Heart left ventricle (tissue), 16 donors: ENCODE data around the gene SPDYE16. TPM values are rescaled to one million over a fixed set of nuclear protein-coding genes. Genes with fewer than 3 reads are reported as not detected.
A peak's percentile ranks its signal among the peaks of the same experiment; 100 is the strongest.
"Not testable (repeated sequence)": the region's sequence is repeated elsewhere in the genome, so short reads cannot be mapped to it uniquely, and the experiment has no call there.

Source experiments
- ATAC-seq, 4 donors: fragments of 200-7000 bp; cut with Tn5 transposase; one replicate each; pipeline ENCODE4 v1.9.1; 2020 to 2022; ENCODE audit warnings: moderate library complexity in 4 of 4, mild to moderate bottlenecking in 3 of 4, moderate number of reproducible peaks in 1 of 4
- DNase-seq, 5 donors: peaks; one replicate each; pipeline ENCODE4 v3.0.0-alpha.2; 2020
- H3K27ac ChIP-seq, 12 donors: fragments of 200-600 bp; sonication (generic) in 4 of 12; one replicate each; pipeline versions ENCODE4 v1.5.0 to v1.8.0; 2016 to 2022; ENCODE audit warnings: mild to moderate bottlenecking in 2 of 12
- H3K27me3 ChIP-seq, 9 donors: fragments of 200-600 bp; sonication (generic) in 2 of 9; one replicate each; pipeline versions ENCODE4 v1.5.1 to v1.8.0; 2016 to 2022; ENCODE audit warnings: mild to moderate bottlenecking in 3 of 9
- H3K36me3 ChIP-seq, 9 donors: fragments of 200-600 bp; sonication (generic) in 2 of 9; one replicate each; pipeline versions ENCODE4 v1.5.0 to v1.8.0; 2018 to 2022; ENCODE audit warnings: mild to moderate bottlenecking in 2 of 9
- H3K4me1 ChIP-seq, 12 donors: fragments of 200-600 bp; sonication (generic) in 4 of 12; one replicate each; pipeline versions ENCODE4 v1.5.0 to v1.8.0; 2016 to 2022; ENCODE audit warnings: mild to moderate bottlenecking in 3 of 12
- H3K4me3 ChIP-seq, 12 donors: fragments of 200-600 bp; sonication (generic) in 4 of 12; one replicate each; pipeline versions ENCODE4 v1.5.0 to v1.8.0; 2017 to 2022; ENCODE audit warnings: mild to moderate bottlenecking in 9 of 12, moderate library complexity in 4 of 12
- H3K9me3 ChIP-seq, 12 donors: fragments of 200-600 bp; sonication (generic) in 4 of 12; one replicate each; pipeline versions ENCODE4 v1.5.0 to v1.8.0; 2016 to 2022; ENCODE audit warnings: mild to moderate bottlenecking in 1 of 12
- WGBS, 4 donors: extraction: QIAGEN DNeasy Blood & Tissue Kit in 2 of 4; methylation state at CpG; one replicate each; pipeline versions ENCODE4 v1.1.5 to v1.1.7; 2013 to 2018; 5-methylcytosine and 5-hydroxymethylcytosine counted together
- intact Hi-C, 10 donors: fragments of 100-400 bp; cut with DNase I; formaldehyde crosslinking; loops; one replicate each; pipeline versions ENCODE4 v1.11.1 to v1.14.2; 2022
- polyA plus RNA-seq, 2 donors: library from polyadenylated mRNA; stranded (reverse); fragments of 200-250 nt; gene quantifications; one replicate each; pipeline ENCODE4 v1.2.3, GENCODE V29; 2013
- total RNA-seq, 9 donors: library from RNA; depleted of rRNA in 2 of 9; stranded (reverse); fragments of >200 nt in 2 of 9; fragmentation: NEBNext Ultra II Directional in 3 of 9; extraction: Animal tissue kit (Norgen Biotek cat#: 25700) in 3 of 9; gene quantifications; one replicate each; pipeline versions ENCODE4 v1.1.0 to v1.2.4, GENCODE V29; 2016 to 2023
- donor health status: ischemic (EF 13 %, LVEDD 7.1; RV severe dilation, severe dysfunction).
- donor health status: healthy with polysubstance abuse.
- donor health status: DM: no; HTN: yes; CAD: no.
- donor health status: DM: no; HTN: no; CAD: no.
- donor health status: ischemic (EF 25% LVEDD 6.9; RV normal size, moderate dysfunction).
- donor health status: ischemic (EF 25% LVEDD 5.7; RV mildly dilated, moderate dysfunction).
- donor health status: healthy.
- donor health status: DM: yes; HTN: yes; CAD: no.
- donor health status: ischemic (EF 35%, LVEDD 5.7; RV mildly dilated, moderate dysfunction).
- donor health status: nonischemic (EF 11% LVEDD 7.7; RV severe dilation, severe dysfunction).
- donor health status: DM: yes; HTN: yes; CAD: no.
- donor health status: PGD.
- donor health status: ischemic (EF 29% LVEDD 5.4; RV normal size, mild dysfunction).
- donor health status: nonischemic (EF 23%, LVEDD 6.1; RV moderate dilation, normal function).

SPDYE16 gene
- total and polyA plus RNA-seq, 11 donors, result 0.08 to 0.32 (median 0.20) TPM; not detected in 5

GRCh38 chr7:76575431-76575830 is 32.3 kb upstream of the SPDYE16 start:
- H3K4me1 ChIP-seq, result peaks cover 0 to 12% (median 0%) of the 10 kb centered on the region in 12 donors
- whole genome bisulfite sequencing, 4 donors, result 79 to 100% (median 94%) methylated on average over 1 of the region's 2 CpGs
- H3K36me3 ChIP-seq, result peaks cover 0 to 12% (median 0%) of the 10 kb centered on the region in 9 donors
- ATAC-seq, H3K4me3 ChIP-seq, DNase-seq, intact Hi-C loops, H3K27ac ChIP-seq, H3K9me3 ChIP-seq, H3K27me3 ChIP-seq: not testable (repeated sequence)

- not testable (repeated sequence) for H3K27ac ChIP-seq
Measured at GRCh38 chr7:76572296-76572695, 29.2 kb upstream of the SPDYE16 start.

GRCh38 chr7:76570324-76570775 is 27.3 kb upstream of the SPDYE16 start:
- intact Hi-C loops, H3K9me3 ChIP-seq, DNase-seq, H3K4me1 ChIP-seq, H3K4me3 ChIP-seq, H3K27ac ChIP-seq, H3K27me3 ChIP-seq: not testable (repeated sequence)
- 77 to 86% (median 80%) methylated on average over 4 of the region's 4 CpGs for WGBS, 4 donors
- ATAC-seq, result peak in 2 of 4 donors; percentile 16 to 44
- peaks cover 0 to 16% (median 0%) of the 10 kb centered on the region in 9 donors for H3K36me3 ChIP-seq

More at GRCh38 chr7:76572296-76572695, 29.2 kb upstream of the SPDYE16 start:
- DNase-seq, H3K9me3 ChIP-seq, intact Hi-C loops, H3K4me3 ChIP-seq, H3K27me3 ChIP-seq, ATAC-seq: not testable (repeated sequence)
- Histone ChIP-seq H3K36me3 (peaks cover 0 to 16% (median 0%) of the 10 kb centered on the region in 9 donors), H3K4me1 (peaks cover 0 to 14% (median 0%) of the 10 kb centered on the region in 12 donors)
- WGBS, 4 donors, result 81 to 87% (median 85%) methylated on average over 3 of the region's 3 CpGs

GRCh38 chr7:76568742-76569141 is 25.6 kb upstream of the SPDYE16 start:
- H3K27me3 ChIP-seq, DNase-seq, ATAC-seq, H3K9me3 ChIP-seq, intact Hi-C loops, H3K27ac ChIP-seq, H3K4me1 ChIP-seq, H3K4me3 ChIP-seq: not testable (repeated sequence)
- H3K36me3 ChIP-seq, result peaks cover 0 to 16% (median 0%) of the 10 kb centered on the region in 9 donors

- intact Hi-C loops, H3K4me1 ChIP-seq, H3K9me3 ChIP-seq, H3K27ac ChIP-seq, H3K4me3 ChIP-seq, ATAC-seq, H3K27me3 ChIP-seq, DNase-seq: not testable (repeated sequence)
- H3K36me3 ChIP-seq, result peaks cover 0 to 11% (median 0%) of the 10 kb centered on the region in 9 donors
Measured at GRCh38 chr7:76567753-76568152, 24.7 kb upstream of the SPDYE16 start.

- intact Hi-C loops, ATAC-seq, H3K4me3 ChIP-seq, H3K27me3 ChIP-seq, H3K4me1 ChIP-seq, DNase-seq, H3K27ac ChIP-seq, H3K9me3 ChIP-seq: not testable (repeated sequence)
- WGBS, 4 donors, result 97 to 99% (median 98%) methylated on average over 1 to 3 of the region's 4 CpGs
- H3K36me3 ChIP-seq, result peaks cover 0 to 11% (median 0%) of the 10 kb centered on the region in 9 donors
Measured at GRCh38 chr7:76567311-76567710, 24.2 kb upstream of the SPDYE16 start.

GRCh38 chr7:76565001-76565400 is 21.9 kb upstream of the SPDYE16 start:
- WGBS, 4 donors, result 89 to 98% (median 97%) methylated on average over 2 to 3 of the region's 3 CpGs
- H3K36me3 ChIP-seq, H3K9me3 ChIP-seq, DNase-seq, H3K27me3 ChIP-seq, H3K27ac ChIP-seq, ATAC-seq, H3K4me1 ChIP-seq, intact Hi-C loops, H3K4me3 ChIP-seq: not testable (repeated sequence)

GRCh38 chr7:76561342-76561741 is 18.2 kb upstream of the SPDYE16 start:
- H3K4me1 ChIP-seq, H3K9me3 ChIP-seq, H3K36me3 ChIP-seq, DNase-seq, intact Hi-C loops, H3K4me3 ChIP-seq, ATAC-seq, H3K27me3 ChIP-seq, H3K27ac ChIP-seq: not testable (repeated sequence)
- WGBS, 4 donors, result 94 to 98% (median 95%) methylated on average over 3 of the region's 3 CpGs

GRCh38 chr7:76560157-76560556 is 17.1 kb upstream of the SPDYE16 start:
- WGBS, 4 donors, result 83 to 91% (median 84%) methylated on average over 3 to 4 of the region's 4 CpGs
- intact Hi-C loops, DNase-seq, H3K4me1 ChIP-seq, H3K9me3 ChIP-seq, ATAC-seq, H3K4me3 ChIP-seq, H3K27me3 ChIP-seq, H3K27ac ChIP-seq: not testable (repeated sequence)
- H3K36me3 ChIP-seq, result peaks cover 0 to 13% (median 0%) of the 10 kb centered on the region in 9 donors

- H3K36me3 ChIP-seq, result peaks cover 0 to 16% (median 0%) of the 10 kb centered on the region in 9 donors
- H3K4me1 ChIP-seq, ATAC-seq, intact Hi-C loops, H3K27ac ChIP-seq, DNase-seq, H3K27me3 ChIP-seq, H3K9me3 ChIP-seq, H3K4me3 ChIP-seq: not testable (repeated sequence)
- 46 to 57% (median 48%) methylated on average over 6 of the region's 6 CpGs for WGBS, 4 donors
Measured at GRCh38 chr7:76559685-76560084, 16.6 kb upstream of the SPDYE16 start.

- DNase-seq, H3K27me3 ChIP-seq, H3K4me1 ChIP-seq, ATAC-seq, intact Hi-C loops, H3K9me3 ChIP-seq, H3K27ac ChIP-seq, H3K4me3 ChIP-seq: not testable (repeated sequence)
- peaks cover 0 to 27% (median 6%) of the 10 kb centered on the region in 9 donors for H3K36me3 ChIP-seq
- 87 to 96% (median 89%) methylated on average over 6 of the region's 6 CpGs for WGBS, 4 donors
Measured at GRCh38 chr7:76551992-76552391, 8.9 kb upstream of the SPDYE16 start.
